Prostate gland (tissue), 2 donors: ENCODE results near the gene CTNNA2.

Experiments used
- CTCF ChIP-seq, 4 experiments: fragments of 200-600 bp in 2 of 4; fragments of 450-650 bp in 2 of 4; sonication (generic) in 2 of 4; IDR thresholded peaks; 1 replicate in 3 of 4; 2 replicates in 1 of 4; pipeline ENCODE4 v1.5.1; 2016 to 2019; ENCODE audit warnings: antibody characterized with exemption in 4 of 4, mild to moderate bottlenecking in 2 of 4, moderate library complexity in 2 of 4
- POLR2A ChIP-seq: fragments of 450-650 bp; IDR thresholded peaks from one replicate; pipeline ENCODE4 v1.6.1; 2016; ENCODE audit warnings: antibody characterized with exemption, mild to moderate bottlenecking
- POLR2AphosphoS5 ChIP-seq: sonication (generic); formaldehyde crosslinking; IDR thresholded peaks from one replicate; pipeline ENCODE4 v1.6.1; 2017; ENCODE audit warnings: antibody characterized with exemption

DNA sequence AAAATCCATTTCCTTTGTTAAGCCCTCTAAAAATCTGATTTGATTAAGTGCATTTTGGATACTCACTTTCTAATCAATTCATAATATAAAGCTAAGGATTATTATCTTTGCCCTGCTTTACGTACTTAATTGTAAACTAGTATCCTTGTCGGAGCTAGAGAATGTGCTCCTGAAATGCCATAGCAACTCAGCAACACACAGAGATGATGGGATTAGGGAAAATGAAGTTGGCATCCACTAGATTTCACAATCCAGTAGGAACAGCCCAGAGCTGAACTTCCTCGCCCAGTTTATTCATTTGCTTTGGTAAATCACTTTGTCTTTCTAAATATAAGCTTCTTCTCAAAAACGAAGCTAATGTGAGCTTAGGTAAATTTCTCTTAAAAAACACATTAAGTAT, 386.3 kb downstream of the CTNNA2 start:
- TF ChIP-seq CTCF (IDR thresholded peaks at IDR 0.05) = no peak
- TF ChIP-seq POLR2A = no peak
- no peak for TF ChIP-seq POLR2AphosphoS5
